ENCODE measurements around the gene HEATR9. TPM values are rescaled to one million over a fixed set of nuclear protein-coding genes. Genes with fewer than 3 reads are reported as not detected.

HEATR9 gene
- not detected for total RNA-seq

- Mint-ChIP-seq H3K27me3 (ENCODE audit: low read depth) (no peaks in the 10 kb centered on the region), H3K36me3 (ENCODE audit: low read depth) (no peaks in the 10 kb centered on the region), H3K4me1 (ENCODE audit: low read depth) (peaks cover 18% of the 10 kb centered on the region), H3K27ac (no peak within 1 kb of the TSS), H3K9me3 (no peaks in the 10 kb centered on the region), H3K4me3 (no peak within 1 kb of the TSS)
- intact Hi-C loops (cut with micrococcal nuclease), result no loop called here
- no peak for DNase-seq
- CTCF ChIA-PET, result interaction anchor here (0.8 kb wide), 1 partner anchor 22 kb away, joined by 3 read pairs; no protein-coding TSS in a partner anchor
Observed at GRCh38 chr17:35868737-35869136, at the start of gene HEATR9. TSS of gene HEATR9 (minus strand) at chr17:35868891. CDS start at chr17:35868742, 149 bp downstream.

- CTCF ChIA-PET, result no interaction called here
- DNase-seq, result no peak
- H3K27ac Mint-ChIP-seq, result no peak overlapping the region
- H3K36me3 Mint-ChIP-seq (ENCODE audit: low read depth), result peaks cover 4% of the 10 kb centered on the region
- intact Hi-C loops (cut with micrococcal nuclease), result no loop called here
- no peaks in the 10 kb centered on the region for H3K9me3 Mint-ChIP-seq
- H3K27me3 Mint-ChIP-seq (ENCODE audit: low read depth), result no peaks in the 10 kb centered on the region
- peaks cover 5% of the 10 kb centered on the region for H3K4me1 Mint-ChIP-seq (ENCODE audit: low read depth)
- no peak overlapping the region for H3K4me3 Mint-ChIP-seq
Observed at GRCh38 chr17:35917519-35918213, 49.0 kb upstream of the HEATR9 start.

GRCh38 chr17:35915153-35915964 is 46.7 kb upstream of the HEATR9 start:
- intact Hi-C loops (cut with micrococcal nuclease), result no loop called here
- CTCF ChIA-PET, result interaction anchor here (0.6 to 1.2 kb wide), 2 partner anchors 74 to 311 kb away, joined by 3 read pairs; no protein-coding TSS in a partner anchor
- no peaks in the 10 kb centered on the region for H3K27me3 Mint-ChIP-seq (ENCODE audit: low read depth)
- no peak for DNase-seq
- H3K36me3 Mint-ChIP-seq (ENCODE audit: low read depth), result no peaks in the 10 kb centered on the region
- no peak overlapping the region for H3K4me3 Mint-ChIP-seq
- H3K4me1 Mint-ChIP-seq (ENCODE audit: low read depth), result peaks cover 5% of the 10 kb centered on the region
- H3K27ac Mint-ChIP-seq, result no peak overlapping the region
- no peaks in the 10 kb centered on the region for H3K9me3 Mint-ChIP-seq

- H3K27me3 Mint-ChIP-seq (ENCODE audit: low read depth), result no peaks in the 10 kb centered on the region
- no peak for DNase-seq
- no peak overlapping the region for H3K4me3 Mint-ChIP-seq
- no peaks in the 10 kb centered on the region for H3K4me1 Mint-ChIP-seq (ENCODE audit: low read depth)
- H3K9me3 Mint-ChIP-seq, result no peaks in the 10 kb centered on the region
- no peak overlapping the region for H3K27ac Mint-ChIP-seq
- no peaks in the 10 kb centered on the region for H3K36me3 Mint-ChIP-seq (ENCODE audit: low read depth)
- CTCF ChIA-PET, result interaction anchor here (0.7 kb wide), 1 partner anchor 689 kb away, joined by 3 read pairs; no protein-coding TSS in a partner anchor
- intact Hi-C loops (cut with micrococcal nuclease), result no loop called here
Observed at GRCh38 chr17:35914354-35914753, 45.7 kb upstream of the HEATR9 start.

GRCh38 chr17:35913609-35914008 is 44.9 kb upstream of the HEATR9 start:
- Mint-ChIP-seq H3K4me3 (no peak overlapping the region), H3K27ac (no peak overlapping the region), H3K36me3 (ENCODE audit: low read depth) (no peaks in the 10 kb centered on the region), H3K27me3 (ENCODE audit: low read depth) (no peaks in the 10 kb centered on the region), H3K9me3 (no peaks in the 10 kb centered on the region), H3K4me1 (ENCODE audit: low read depth) (no peaks in the 10 kb centered on the region)
- CTCF ChIA-PET, result no interaction called here
- no peak for DNase-seq
- intact Hi-C loops (cut with micrococcal nuclease), result no loop called here

GRCh38 chr17:35912942-35913341 is 44.3 kb upstream of the HEATR9 start:
- H3K36me3 Mint-ChIP-seq (ENCODE audit: low read depth), result no peaks in the 10 kb centered on the region
- H3K9me3 Mint-ChIP-seq, result no peaks in the 10 kb centered on the region
- H3K27ac Mint-ChIP-seq, result no peak overlapping the region
- no peaks in the 10 kb centered on the region for H3K27me3 Mint-ChIP-seq (ENCODE audit: low read depth)
- DNase-seq, result no peak
- CTCF ChIA-PET, result no interaction called here
- no peak overlapping the region for H3K4me3 Mint-ChIP-seq
- no peaks in the 10 kb centered on the region for H3K4me1 Mint-ChIP-seq (ENCODE audit: low read depth)
- intact Hi-C loops (cut with micrococcal nuclease), result no loop called here

- no peak for DNase-seq
- Mint-ChIP-seq H3K27me3 (ENCODE audit: low read depth) (no peaks in the 10 kb centered on the region), H3K4me1 (ENCODE audit: low read depth) (no peaks in the 10 kb centered on the region), H3K4me3 (no peak overlapping the region), H3K9me3 (no peaks in the 10 kb centered on the region), H3K36me3 (ENCODE audit: low read depth) (no peaks in the 10 kb centered on the region), H3K27ac (no peak overlapping the region)
- CTCF ChIA-PET, result interaction anchor here (1.3 kb wide), 1 partner anchor 41 kb away, joined by 4 read pairs; no protein-coding TSS in a partner anchor
- intact Hi-C loops (cut with micrococcal nuclease), result no loop called here
Observed at GRCh38 chr17:35912339-35912912, 43.7 kb upstream of the HEATR9 start.

- H3K4me3 Mint-ChIP-seq, result no peak overlapping the region
- no peaks in the 10 kb centered on the region for H3K9me3 Mint-ChIP-seq
- H3K36me3 Mint-ChIP-seq (ENCODE audit: low read depth), result no peaks in the 10 kb centered on the region
- intact Hi-C loops (cut with micrococcal nuclease), result no loop called here
- H3K27ac Mint-ChIP-seq, result no peak overlapping the region
- H3K4me1 Mint-ChIP-seq (ENCODE audit: low read depth), result no peaks in the 10 kb centered on the region
- CTCF ChIA-PET, result interaction anchor here (0.6 to 1.8 kb wide), 2 partner anchors 9 to 146 kb away, joined by 4 read pairs; no protein-coding TSS in a partner anchor
- H3K27me3 Mint-ChIP-seq (ENCODE audit: low read depth), result no peaks in the 10 kb centered on the region
- DNase-seq, result no peak
Observed at GRCh38 chr17:35909408-35909807, 40.7 kb upstream of the HEATR9 start.

GRCh38 chr17:35907691-35908090 is 39.0 kb upstream of the HEATR9 start:
- CTCF ChIA-PET, result no interaction called here
- H3K4me1 Mint-ChIP-seq (ENCODE audit: low read depth), result no peaks in the 10 kb centered on the region
- H3K27ac Mint-ChIP-seq, result no peak overlapping the region
- H3K9me3 Mint-ChIP-seq, result no peaks in the 10 kb centered on the region
- no peak for DNase-seq
- no peaks in the 10 kb centered on the region for H3K36me3 Mint-ChIP-seq (ENCODE audit: low read depth)
- no peaks in the 10 kb centered on the region for H3K27me3 Mint-ChIP-seq (ENCODE audit: low read depth)
- H3K4me3 Mint-ChIP-seq, result no peak overlapping the region
- intact Hi-C loops (cut with micrococcal nuclease), result no loop called here

GRCh38 chr17:35906926-35907637 is 38.4 kb upstream of the HEATR9 start:
- no peaks in the 10 kb centered on the region for H3K36me3 Mint-ChIP-seq (ENCODE audit: low read depth)
- no peaks in the 10 kb centered on the region for H3K27me3 Mint-ChIP-seq (ENCODE audit: low read depth)
- H3K4me3 Mint-ChIP-seq, result no peak overlapping the region
- H3K4me1 Mint-ChIP-seq (ENCODE audit: low read depth), result no peaks in the 10 kb centered on the region
- DNase-seq, result no peak
- H3K27ac Mint-ChIP-seq, result no peak overlapping the region
- CTCF ChIA-PET, result no interaction called here
- intact Hi-C loops (cut with micrococcal nuclease), result no loop called here
- H3K9me3 Mint-ChIP-seq, result no peaks in the 10 kb centered on the region

- Mint-ChIP-seq H3K4me3 (no peak overlapping the region), H3K36me3 (ENCODE audit: low read depth) (no peaks in the 10 kb centered on the region), H3K27me3 (ENCODE audit: low read depth) (no peaks in the 10 kb centered on the region), H3K9me3 (no peaks in the 10 kb centered on the region), H3K27ac (no peak overlapping the region), H3K4me1 (ENCODE audit: low read depth) (no peaks in the 10 kb centered on the region)
- CTCF ChIA-PET, result no interaction called here
- intact Hi-C loops (cut with micrococcal nuclease), result no loop called here
- no peak for DNase-seq
Observed at GRCh38 chr17:35906191-35906925, 37.7 kb upstream of the HEATR9 start.

- no peaks in the 10 kb centered on the region for H3K9me3 Mint-ChIP-seq
- no peak overlapping the region for H3K4me3 Mint-ChIP-seq
- DNase-seq, result no peak
- intact Hi-C loops (cut with micrococcal nuclease), result no loop called here
- CTCF ChIA-PET, result no interaction called here
- H3K27ac Mint-ChIP-seq, result no peak overlapping the region
- no peaks in the 10 kb centered on the region for H3K36me3 Mint-ChIP-seq (ENCODE audit: low read depth)
- H3K27me3 Mint-ChIP-seq (ENCODE audit: low read depth), result peaks cover 2% of the 10 kb centered on the region
- H3K4me1 Mint-ChIP-seq (ENCODE audit: low read depth), result peaks cover 4% of the 10 kb centered on the region
Observed at GRCh38 chr17:35903451-35903850, 34.8 kb upstream of the HEATR9 start.
